Activated B cell treated with CpG ODN at 0.5 μM for 24 hours (primary cell): Measurements from ENCODE around the gene ADAT3. TPM values are rescaled to one million over a fixed set of nuclear protein-coding genes. Genes with fewer than 3 reads are reported as not detected.
"Not testable (repeated sequence)": the region's sequence is repeated elsewhere in the genome, so short reads cannot be mapped to it uniquely, and the experiment has no call there.

Experiments used
- ATAC-seq: fragments of 200-7000 bp; cut with Tn5 transposase; one replicate; pipeline ENCODE4 v1.10.0; 2021; ENCODE audit warnings: low read depth, mild to moderate bottlenecking, moderate library complexity
- CTCF ChIA-PET: fragments of 350-600 bp; sonication (Branson Sonifier 250); formaldehyde crosslinking; loops from one replicate; lab custom pipeline; 2021; ENCODE audit warnings: antibody characterized with exemption; lab: Charles Lee
- POLR2A ChIA-PET: fragments of 350-600 bp; sonication (Branson Sonifier 250); formaldehyde crosslinking; loops from one replicate; lab custom pipeline; 2021; ENCODE audit warnings: antibody characterized with exemption; lab: Charles Lee
- DNase-seq: peaks from one replicate; pipeline ENCODE4 v3.0.0; 2022
- H3K27ac Mint-ChIP-seq: one replicate; pipeline ENCODE4 v1.8.0; 2020; ENCODE audit warnings: mixed read lengths
- H3K27me3 Mint-ChIP-seq: one replicate; pipeline ENCODE4 v1.8.0; 2021; ENCODE audit warnings: mixed read lengths
- H3K36me3 Mint-ChIP-seq: one replicate; pipeline ENCODE4 v1.8.0; 2021; ENCODE audit warnings: low read depth, mixed read lengths
- H3K4me1 Mint-ChIP-seq: one replicate; pipeline ENCODE4 v1.8.0; 2021; ENCODE audit warnings: mixed read lengths
- H3K4me3 Mint-ChIP-seq: one replicate; pipeline ENCODE4 v1.8.0; 2020; ENCODE audit warnings: mild to moderate bottlenecking, mixed read lengths
- H3K9me3 Mint-ChIP-seq: one replicate; pipeline ENCODE4 v1.8.0; 2020; ENCODE audit warnings: mixed read lengths
- intact Hi-C: fragments of 100-400 bp; cut with micrococcal nuclease; formaldehyde crosslinking; loops from one replicate; pipeline ENCODE4 v1.15.1; 2024
- total RNA-seq: library from RNA; stranded (reverse); gene quantifications from 2 replicates; pipeline ENCODE4 v1.2.3, GENCODE V29; 2022
- TF ChIP-seq, protein P1 (sequence below): fragments of 200-600 bp; IDR thresholded peaks from one replicate; pipeline ENCODE4 v1.8.0; 2022; ENCODE audit warnings: antibody characterized with exemption, mild to moderate bottlenecking

Gene ADAT3
- total RNA-seq, 1 donor from 2014 or later, result 14.1 TPM

DNA sequence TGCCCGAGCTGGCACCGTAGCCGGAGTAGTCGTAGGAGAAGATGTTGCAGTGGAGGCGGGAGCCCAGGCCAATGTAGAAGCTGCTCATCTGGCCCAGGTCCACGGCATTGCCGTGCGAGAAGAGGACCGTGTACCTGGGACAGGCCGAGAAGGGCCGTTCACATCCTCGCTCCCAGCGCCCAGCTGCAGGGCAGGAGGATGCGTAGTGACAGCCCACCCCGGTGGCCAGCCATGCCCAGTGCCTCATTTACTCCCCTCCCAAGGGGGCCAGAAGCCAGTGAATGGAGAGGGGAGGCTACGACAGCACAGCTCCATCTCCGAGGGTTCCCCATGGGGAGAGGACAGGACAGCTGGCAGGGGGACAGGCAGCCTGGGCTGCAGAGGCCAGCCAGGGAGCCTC lies 25.2 kb upstream of the ADAT3 start:
- CTCF ChIA-PET, DNase-seq, POLR2A ChIA-PET, H3K27ac Mint-ChIP-seq, ATAC-seq, H3K4me3 Mint-ChIP-seq, H3K27me3 Mint-ChIP-seq, intact Hi-C loops, H3K9me3 Mint-ChIP-seq: not testable (repeated sequence)
- Mint-ChIP-seq H3K36me3 (peaks cover 19% of the 10 kb centered on the region), H3K4me1 (peaks cover 41% of the 10 kb centered on the region)

DNA sequence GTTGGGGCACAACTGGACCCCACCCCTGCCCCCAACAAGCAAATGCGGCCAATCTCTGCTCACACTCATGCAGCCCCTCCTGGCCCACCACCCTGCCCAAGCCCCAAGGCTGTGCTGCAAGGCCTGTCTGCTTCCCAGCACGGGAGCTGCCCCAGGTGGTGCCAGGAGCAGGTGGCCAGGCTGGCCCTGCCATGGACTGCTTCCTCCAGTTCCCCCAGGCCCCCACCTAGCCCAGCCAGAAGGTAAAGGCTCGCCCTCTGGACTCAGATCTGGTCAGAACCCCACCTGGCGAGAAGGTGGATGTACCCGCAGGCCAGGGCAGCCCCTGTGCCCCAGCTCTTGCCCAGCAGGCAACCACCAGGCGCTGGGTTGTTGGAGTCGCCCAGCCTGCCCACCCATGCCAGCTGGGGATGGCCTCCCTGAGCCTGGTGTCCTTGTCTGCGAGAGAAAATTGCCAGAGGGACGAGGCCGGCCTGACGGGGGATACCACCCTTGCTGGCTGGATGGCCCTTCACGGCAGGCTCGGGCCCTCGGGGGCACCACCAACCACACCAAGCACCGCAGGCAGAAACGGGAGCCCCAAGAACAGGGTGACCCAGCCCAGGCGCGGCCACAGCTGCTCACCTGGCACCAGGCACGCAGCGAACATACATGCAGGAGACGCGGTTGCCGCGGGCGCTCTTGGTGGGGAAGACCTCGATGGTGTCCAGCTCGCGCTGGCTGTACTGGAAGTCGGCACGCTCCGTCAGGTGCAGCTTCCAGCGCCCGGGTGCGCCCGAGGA lies 24.4 kb upstream of the ADAT3 start:
- Mint-ChIP-seq H3K27ac (no peak overlapping the region), H3K4me1 (peaks cover 39% of the 10 kb centered on the region), H3K27me3 (no peaks in the 10 kb centered on the region), H3K4me3 (no peak overlapping the region), H3K36me3 (peaks cover 14% of the 10 kb centered on the region), H3K9me3 (no peaks in the 10 kb centered on the region)
- TF ChIP-seq, protein P1, sequence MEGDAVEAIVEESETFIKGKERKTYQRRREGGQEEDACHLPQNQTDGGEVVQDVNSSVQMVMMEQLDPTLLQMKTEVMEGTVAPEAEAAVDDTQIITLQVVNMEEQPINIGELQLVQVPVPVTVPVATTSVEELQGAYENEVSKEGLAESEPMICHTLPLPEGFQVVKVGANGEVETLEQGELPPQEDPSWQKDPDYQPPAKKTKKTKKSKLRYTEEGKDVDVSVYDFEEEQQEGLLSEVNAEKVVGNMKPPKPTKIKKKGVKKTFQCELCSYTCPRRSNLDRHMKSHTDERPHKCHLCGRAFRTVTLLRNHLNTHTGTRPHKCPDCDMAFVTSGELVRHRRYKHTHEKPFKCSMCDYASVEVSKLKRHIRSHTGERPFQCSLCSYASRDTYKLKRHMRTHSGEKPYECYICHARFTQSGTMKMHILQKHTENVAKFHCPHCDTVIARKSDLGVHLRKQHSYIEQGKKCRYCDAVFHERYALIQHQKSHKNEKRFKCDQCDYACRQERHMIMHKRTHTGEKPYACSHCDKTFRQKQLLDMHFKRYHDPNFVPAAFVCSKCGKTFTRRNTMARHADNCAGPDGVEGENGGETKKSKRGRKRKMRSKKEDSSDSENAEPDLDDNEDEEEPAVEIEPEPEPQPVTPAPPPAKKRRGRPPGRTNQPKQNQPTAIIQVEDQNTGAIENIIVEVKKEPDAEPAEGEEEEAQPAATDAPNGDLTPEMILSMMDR, result no peak
- POLR2A ChIA-PET, result interaction anchor here (0.6 kb wide), 1 partner anchor 65 kb away, joined by 3 read pairs; no protein-coding TSS in a partner anchor
- CTCF ChIA-PET, result no interaction called here
- intact Hi-C loops, result no loop called here
- DNase-seq (no peak), ATAC-seq (no peak)

GRCh38 chr19:1881393-1882088 lies 23.7 kb upstream of the ADAT3 start:
- intact Hi-C loops, ATAC-seq, DNase-seq, H3K27ac Mint-ChIP-seq, H3K9me3 Mint-ChIP-seq, H3K27me3 Mint-ChIP-seq, H3K4me3 Mint-ChIP-seq, CTCF ChIA-PET: not testable (repeated sequence)
- POLR2A ChIA-PET, result interaction anchor here (1.0 kb wide), 1 partner anchor 16 kb away, joined by 3 read pairs; no protein-coding TSS in a partner anchor
- peaks cover 11% of the 10 kb centered on the region for H3K36me3 Mint-ChIP-seq
- peaks cover 35% of the 10 kb centered on the region for H3K4me1 Mint-ChIP-seq

DNA sequence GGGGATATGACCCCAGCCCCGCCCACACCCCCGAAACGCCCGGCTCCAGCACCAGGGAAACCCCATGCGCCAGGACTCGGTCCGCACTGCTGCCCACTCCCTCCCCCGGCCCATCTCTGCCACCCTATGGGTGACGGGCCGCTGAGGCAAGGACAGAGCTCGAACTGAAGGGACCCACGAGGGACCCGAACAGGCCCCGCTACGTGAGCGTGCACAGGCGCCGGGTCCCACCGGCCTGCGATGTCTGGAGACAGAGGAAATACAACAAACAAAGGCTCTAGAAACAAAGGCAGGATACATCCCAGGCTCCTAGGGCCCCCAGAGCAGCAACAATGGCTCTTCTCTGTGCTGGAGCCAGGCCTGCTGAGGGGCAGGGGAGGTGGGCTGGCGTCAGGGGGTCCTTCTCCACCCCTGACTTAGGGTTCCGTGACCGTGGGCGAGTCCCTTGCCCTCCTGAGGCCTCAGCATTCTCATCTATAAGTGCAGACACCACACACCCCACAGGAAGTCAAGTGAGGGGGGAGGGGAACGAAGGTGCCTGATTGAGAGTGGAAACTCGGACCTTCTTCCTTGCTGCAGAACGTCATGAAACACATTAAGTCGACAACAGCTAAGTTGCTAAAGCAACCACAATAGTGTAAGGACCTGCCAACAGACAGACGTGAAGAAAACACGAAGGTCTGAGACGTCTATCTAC lies 23.0 kb upstream of the ADAT3 start:
- ATAC-seq (no peak), DNase-seq (no peak)
- Mint-ChIP-seq H3K27me3 (no peaks in the 10 kb centered on the region), H3K36me3 (peaks cover 11% of the 10 kb centered on the region), H3K27ac (peak overlapping the region; percentile 61), H3K4me3 (peak overlapping the region; percentile 58), H3K9me3 (no peaks in the 10 kb centered on the region), H3K4me1 (peaks cover 39% of the 10 kb centered on the region)
- TF ChIP-seq, protein P1, result no peak
- intact Hi-C loops, result no loop called here
- ChIA-PET POLR2A (interaction anchor here (1.0 to 1.9 kb wide), 2 partner anchors 15 to 22 kb away, joined by 3 to 5 read pairs; no protein-coding TSS in a partner anchor), CTCF (no interaction called here)

- H3K27ac Mint-ChIP-seq, result peak overlapping the region; percentile 82
- H3K27me3 Mint-ChIP-seq, result no peaks in the 10 kb centered on the region
- H3K4me3 Mint-ChIP-seq, result peak overlapping the region; percentile 93
- H3K36me3 Mint-ChIP-seq, result peaks cover 11% of the 10 kb centered on the region
- intact Hi-C loops, result no loop called here
- CTCF ChIA-PET, result no interaction called here
- H3K4me1 Mint-ChIP-seq, result peaks cover 41% of the 10 kb centered on the region
- POLR2A ChIA-PET, result interaction anchor here (1.9 kb wide), 1 partner anchor 21 kb away, joined by 5 read pairs; no protein-coding TSS in a partner anchor
- TF ChIP-seq, protein P1, result no peak
- DNase-seq (no peak), ATAC-seq (no peak)
- H3K9me3 Mint-ChIP-seq, result no peaks in the 10 kb centered on the region
Observed at GRCh38 chr19:1882786-1883692, 22.2 kb upstream of the ADAT3 start.
